Measurements from ENCODE around the gene ZBTB7C. TPM values are rescaled to one million over a fixed set of nuclear protein-coding genes. Genes with fewer than 3 reads are reported as not detected.

The ZBTB7C gene
- total and polyA plus RNA-seq, 10 of the 15 experiments (the other 5 are each of a cell fraction or from before 2014, with no cell fraction given): under 0.01 to 0.08 (median 0.01) TPM; not detected in 7

- Histone ChIP-seq H3K4me2 (ENCODE audit: control insufficient read depth, insufficient read depth) (no peak overlapping the region), H4K20me1 (ENCODE audit: control insufficient read depth, insufficient read depth) (no peaks in the 10 kb centered on the region), H3K36me3 (ENCODE audit: control insufficient read depth in 2 of 2, insufficient read depth in 2 of 2, low read length in 1 of 2) (no peaks in the 10 kb centered on the region), H3K79me2 (ENCODE audit: control insufficient read depth, insufficient read depth, low read length) (no peaks in the 10 kb centered on the region), H3K9ac (ENCODE audit: control insufficient read depth, insufficient read depth, low read length) (no peak overlapping the region), H3K4me1 (ENCODE audit: control insufficient read depth, insufficient read depth, low read length) (no peaks in the 10 kb centered on the region), H3K4me3 (no peak overlapping the region), H3K9me3 (replicated peaks; ENCODE audit: control insufficient read depth, insufficient read depth, low read length) (no peaks in the 10 kb centered on the region), H3K27me3 (replicated peaks in 1 of 2; ENCODE audit: control insufficient read depth in 2 of 2, insufficient read depth in 2 of 2, low read length in 1 of 2) (peaks cover 4% of the 10 kb centered on the region in 2 experiments; a peak in 3 of 4 replicates), H3K27ac (ENCODE audit: control insufficient read depth, insufficient read depth) (no peak overlapping the region), H2AFZ (ENCODE audit: control insufficient read depth, low read depth, low read length) (no peak overlapping the region)
- CTCF ChIA-PET: no interaction called here
- RAD21 ChIA-PET (ENCODE audit: unreplicated experiment): no interaction called here
- 52% methylated on average over 9 of the region's 9 CpGs for WGBS (ENCODE audit: insufficient coverage, insufficient replicate concordance, low lambda C conversion rate, missing lambda C conversion rate)
- SMC1A ChIA-PET (ENCODE audit: uncharacterized antibody, unreplicated experiment): no interaction called here
- intact Hi-C loops (cut with micrococcal nuclease; ENCODE audit: unreplicated experiment): no loop called here
- ATAC-seq (no peak), FAIRE-seq (no peak), DNase-seq (ENCODE audit: low read depth, low spot score) (no peak)
- in situ Hi-C loops (cut with MboI): no loop called here
- BruUV-seq (replicated peaks): no TSS peak
- POLR2A ChIA-PET: interaction anchor here (0.5 kb wide), 1 partner anchor 665 kb away, joined by 3 read pairs; no protein-coding TSS in a partner anchor
- TF ChIP-seq FOXM1 (IDR thresholded peaks at IDR 0.05; ENCODE audit: low read depth, low read length) (no peak), DPF2 (IDR thresholded peaks at IDR 0.05) (no peak), NR2C2 (IDR thresholded peaks at IDR 0.05; ENCODE audit: borderline replicate concordance, control insufficient read depth, insufficient read length, low read depth) (no peak), NFIC (IDR thresholded peaks at IDR 0.05; ENCODE audit: low read depth, low read length) (no peak), IRF3 (IDR thresholded peaks at IDR 0.05) (no peak), SMARCA5 (IDR thresholded peaks at IDR 0.05) (no peak), STAT3 (IDR thresholded peaks at IDR 0.05; ENCODE audit: low read depth, low read length) (no peak), NR2F1 (conservative IDR thresholded peaks at IDR 0.05) (no peak), ZBTB4 (CRISPR knock-in tag; IDR thresholded peaks at IDR 0.05) (no peak), EED (IDR thresholded peaks at IDR 0.05; ENCODE audit: low read depth) (no peak), RBBP5 (conservative IDR thresholded peaks at IDR 0.05) (no peak), ETV6 (conservative IDR thresholded peaks at IDR 0.05 in 1 of 2, IDR thresholded peaks at IDR 0.05 in 1 of 2; ENCODE audit: borderline replicate concordance in 1 of 2, low read depth in 1 of 2) (no peak), PAX5 (IDR thresholded peaks at IDR 0.05; ENCODE audit: borderline replicate concordance, low read depth, low read length) (no peak), EP300 (IDR thresholded peaks at IDR 0.05; ENCODE audit: borderline replicate concordance in 1 of 2, control insufficient read depth in 1 of 2, low read depth in 2 of 2, low read length in 2 of 2) (no peak), PML (IDR thresholded peaks at IDR 0.05; ENCODE audit: low read length) (no peak), NFYA (IDR thresholded peaks at IDR 0.05; ENCODE audit: borderline replicate concordance, low read depth, low read length) (no peak), ATF2 (IDR thresholded peaks at IDR 0.05; ENCODE audit: low read length) (no peak), TARDBP (IDR thresholded peaks at IDR 0.05; ENCODE audit: borderline replicate concordance) (no peak), TBL1XR1 (IDR thresholded peaks at IDR 0.05; ENCODE audit: low read depth, low read length) (no peak), SREBF2 (IDR thresholded peaks at IDR 0.05; ENCODE audit: low read length) (no peak)
Observed at GRCh38 chr18:48193521-48194492, 215.4 kb downstream of the ZBTB7C start.

All from GM12878 (cell line).